SK-N-SH (cell line): Measurements from ENCODE around the gene TMEM131L. TPM values are rescaled to one million over a fixed set of nuclear protein-coding genes. Genes with fewer than 3 reads are reported as not detected.

Experiments
- CTCF ChIA-PET: fragments of 300-600, 350-600 bp; formaldehyde crosslinking; extraction: SDS; loops from one replicate; lab custom pipeline; 2021; lab: Yijun Ruan, JAX
- POLR2A ChIA-PET: fragments of 350-600 bp; sonication (Branson Sonifier 250); formaldehyde crosslinking; extraction: SDS; loops from one replicate; lab custom pipeline; 2020; ENCODE audit warnings: antibody characterized with exemption, inconsistent platforms; lab: Yijun Ruan, JAX
- DNase-seq: peaks from one replicate; pipeline ENCODE4 v3.0.0; 2012
- H2AFZ ChIP-seq: fragments of 200-600 bp; sonication (generic); 2 replicates; pipeline ENCODE4 v1.8.1; 2016; ENCODE audit warnings: antibody characterized with exemption, mild to moderate bottlenecking, low read depth
- H3F3A ChIP-seq: fragments of 200-600 bp; sonication (generic); replicated peaks from 2 replicates; pipeline ENCODE3; 2016; ENCODE audit warnings: antibody characterized with exemption, mild to moderate bottlenecking; ENCODE audit not compliant: insufficient read depth
- H3K27ac ChIP-seq, 2 experiments: fragments of 200-500 bp in 1 of 2; fragments of 200-600 bp in 1 of 2; sonication (Bioruptor generic) in 1 of 2; sonication (generic), shearing (Covaris generic) in 1 of 2; 2 replicates each; pipeline versions ENCODE4 v1.5.1 to v1.6.1; 2014 to 2016; ENCODE audit warnings: low read depth in 2 of 2, inconsistent platforms in 1 of 2, low read length in 1 of 2, mild to moderate bottlenecking in 1 of 2, mixed read lengths in 1 of 2
- H3K27me3 ChIP-seq: fragments of 200-600 bp; sonication (generic), shearing (Covaris generic); 2 replicates; pipeline ENCODE4 v1.6.1; 2016; ENCODE audit warnings: mixed run types; ENCODE audit not compliant: insufficient read depth
- H3K36me3 ChIP-seq, 2 experiments: fragments of 200-500 bp in 1 of 2; fragments of 200-600 bp in 1 of 2; sonication (Bioruptor generic) in 1 of 2; sonication (generic) in 1 of 2; replicated peaks in 1 of 2; 2 replicates each; pipeline versions ENCODE3 to v1.5.1; 2014 to 2016; ENCODE audit warnings: low read length in 1 of 2, mild to moderate bottlenecking in 1 of 2; ENCODE audit not compliant: insufficient read depth in 2 of 2, control insufficient read depth in 1 of 2
- H3K4me1 ChIP-seq, 2 experiments: fragments of 200-500 bp in 1 of 2; fragments of 200-600 bp in 1 of 2; sonication (Bioruptor generic) in 1 of 2; sonication (generic), shearing (Covaris generic) in 1 of 2; 2 replicates each; pipeline versions ENCODE4 v1.5.1 to v1.6.1; 2014 to 2016; ENCODE audit warnings: low read depth in 1 of 2, low read length in 1 of 2, mixed run types in 1 of 2; ENCODE audit not compliant: insufficient read depth in 2 of 2, control insufficient read depth in 1 of 2
- H3K4me2 ChIP-seq: fragments of 200-600 bp; sonication (generic), shearing (Covaris generic); 2 replicates; pipeline ENCODE4 v1.6.1; 2017; ENCODE audit warnings: mixed run types
- H3K4me3 ChIP-seq, 2 experiments: fragments of 200-500 bp in 1 of 2; fragments of 200-600 bp in 1 of 2; sonication (Bioruptor generic) in 1 of 2; sonication (generic), shearing (Covaris generic) in 1 of 2; 2 replicates each; pipeline versions ENCODE4 v1.5.1 to v1.8.1; 2014 to 2016; ENCODE audit warnings: low read depth in 2 of 2, inconsistent platforms in 1 of 2, low read length in 1 of 2, mild to moderate bottlenecking in 1 of 2, mixed read lengths in 1 of 2, moderate library complexity in 1 of 2
- H3K79me2 ChIP-seq: fragments of 200-600 bp; sonication (generic); 2 replicates; pipeline ENCODE4 v1.8.1; 2017; ENCODE audit warnings: mild to moderate bottlenecking; ENCODE audit not compliant: insufficient read depth
- H3K9ac ChIP-seq: fragments of 200-600 bp; sonication (generic); 2 replicates; pipeline ENCODE4 v1.6.1; 2017; ENCODE audit warnings: mixed run types
- H3K9me2 ChIP-seq: fragments of 200-600 bp; sonication (generic); 2 replicates; pipeline ENCODE4 v1.6.1; 2017; ENCODE audit warnings: mixed run types
- H3K9me3 ChIP-seq: fragments of 200-600 bp; sonication (generic); 2 replicates; pipeline ENCODE4 v1.6.1; 2017; ENCODE audit warnings: mixed run types, mild to moderate bottlenecking, moderate library complexity
- H4K20me1 ChIP-seq: fragments of 200-600 bp; sonication (generic); 2 replicates; pipeline ENCODE4 v1.6.1; 2017; ENCODE audit warnings: mild to moderate bottlenecking, mixed run types; ENCODE audit not compliant: insufficient read depth
- ELF1 ChIP-seq: IDR thresholded peaks from 2 replicates; pipeline ENCODE4 v1.4.0; 2012
- EZH2phosphoT487 ChIP-seq: fragments of 200-600 bp; sonication (generic); IDR thresholded peaks from 2 replicates; pipeline ENCODE4 v1.6.1; 2017; ENCODE audit warnings: low read depth, mixed run types, mild to moderate bottlenecking, antibody characterized with exemption, moderate library complexity, borderline replicate concordance
- FOSL2 ChIP-seq: IDR thresholded peaks from 2 replicates; pipeline ENCODE4 v1.4.0; 2012; ENCODE audit warnings: low read depth, mild to moderate bottlenecking, moderate library complexity, borderline replicate concordance
- FOXJ3 ChIP-seq: sonication (generic); formaldehyde crosslinking; IDR thresholded peaks from 2 replicates; pipeline ENCODE4 v1.5.1; 2020; ENCODE audit warnings: mild to moderate bottlenecking, missing genetic modification reagents
- GABPA ChIP-seq: IDR thresholded peaks from 2 replicates; pipeline ENCODE4 v1.4.0; 2012; ENCODE audit warnings: low read depth, mild to moderate bottlenecking
- MAX ChIP-seq: IDR thresholded peaks from 2 replicates; pipeline ENCODE4 v1.4.0; 2012; ENCODE audit warnings: low read depth
- MEF2A ChIP-seq: IDR thresholded peaks from 2 replicates; pipeline ENCODE4 v1.4.0; 2012; ENCODE audit warnings: low read depth, borderline replicate concordance
- NFIC ChIP-seq: IDR thresholded peaks from 2 replicates; pipeline ENCODE4 v1.4.0; 2012; ENCODE audit warnings: borderline replicate concordance
- POLR2AphosphoS5 ChIP-seq: IDR thresholded peaks from 2 replicates; pipeline ENCODE4 v1.6.1; 2012; ENCODE audit warnings: low read depth, low read length
- RAD21 ChIP-seq: IDR thresholded peaks from 2 replicates; pipeline ENCODE4 v1.6.1; 2012; ENCODE audit warnings: mild to moderate bottlenecking, low read length
- RCOR1 ChIP-seq: fragments of 150-350 bp; IDR thresholded peaks from 2 replicates; pipeline ENCODE4 v1.6.1; 2017; ENCODE audit warnings: antibody characterized with exemption, low read length
- SIN3A ChIP-seq: IDR thresholded peaks from 2 replicates; pipeline ENCODE4 v1.6.1; 2012; ENCODE audit warnings: low read depth, mild to moderate bottlenecking, low read length, moderate library complexity, borderline replicate concordance
- SMC3 ChIP-seq: IDR thresholded peaks from 2 replicates; pipeline ENCODE4 v1.6.1; 2012; ENCODE audit warnings: low read depth, low read length, improper control_type of control experiment
- TCF12 ChIP-seq: IDR thresholded peaks from 2 replicates; pipeline ENCODE4 v1.4.0; 2012
- TEAD4 ChIP-seq: IDR thresholded peaks from 2 replicates; pipeline ENCODE4 v1.4.0; 2012; ENCODE audit warnings: mild to moderate bottlenecking, borderline replicate concordance; ENCODE audit not compliant: insufficient read depth
- USF2 ChIP-seq: fragments of 150-350 bp; IDR thresholded peaks from 2 replicates; pipeline ENCODE4 v1.6.1; 2017; ENCODE audit warnings: antibody characterized with exemption, low read length, low read depth, borderline replicate concordance
- WGBS: methylation state at CpG from one replicate; pipeline ENCODE4 v1.1.6; 2017; ENCODE audit warnings: low lambda C conversion rate; 5-methylcytosine and 5-hydroxymethylcytosine counted together
- polyA plus RNA-seq, 3 experiments: library from polyadenylated mRNA; depleted of rRNA; stranded (reverse); fragments of >200 nt; gene quantifications; 2 replicates each; pipeline ENCODE4 v1.2.3, GENCODE V29; 2012

Gene TMEM131L
- polyA plus RNA-seq, 1 of the 3 experiments (the other 2 are of a cell fraction) = 6.2 TPM

GRCh38 chr4:153489856-153490558 lies 23.8 kb downstream of the TMEM131L start:
- ChIA-PET CTCF (no interaction called here), POLR2A (interaction anchor here (0.7 kb wide), 1 partner anchor 24 kb away, joined by 3 read pairs; the partner anchor contains the start of gene TMEM131L)
- 74% methylated on average over 7 of the region's 7 CpGs for WGBS
- Histone ChIP-seq H3K4me2 (no peak overlapping the region), H3K9ac (no peak overlapping the region; the same call in 1 of the 2 replicates), H3K4me1 (peaks cover 0 to 42% of the 10 kb centered on the region in 2 experiments; a peak in 3 of 4 replicates), H3K27ac (no peak overlapping the region), H3K4me3 (no peak overlapping the region), H4K20me1 (no peaks in the 10 kb centered on the region), H3K79me2 (peaks cover 15% of the 10 kb centered on the region; the same call in 1 of the 2 replicates), H3K9me3 (no peaks in the 10 kb centered on the region), H3K36me3 (no peaks in the 10 kb centered on the region), H2AFZ (no peak overlapping the region), H3K27me3 (no peaks in the 10 kb centered on the region), H3F3A (peaks cover 6% of the 10 kb centered on the region), H3K9me2 (no peaks in the 10 kb centered on the region)
- no peak for DNase-seq
- TF ChIP-seq MAX (no peak), SIN3A (no peak)

GRCh38 chr4:153490985-153491483 lies 24.9 kb downstream of the TMEM131L start:
- no peaks in the 10 kb centered on the region for H3K9me2 ChIP-seq
- H3K4me3 ChIP-seq = no peak overlapping the region
- H3K4me2 ChIP-seq = no peak overlapping the region
- no peaks in the 10 kb centered on the region for H3K27me3 ChIP-seq
- POLR2A ChIA-PET = no interaction called here
- no peaks in the 10 kb centered on the region for H3K36me3 ChIP-seq
- H4K20me1 ChIP-seq = no peaks in the 10 kb centered on the region
- no peak overlapping the region for H3K27ac ChIP-seq
- peaks cover 20% of the 10 kb centered on the region; the same call in 1 of the 2 replicates for H3K79me2 ChIP-seq
- CTCF ChIA-PET = interaction anchor here (0.6 kb wide), 1 partner anchor 13 kb away, joined by 3 read pairs; no protein-coding TSS in a partner anchor
- H3K4me1 ChIP-seq = peaks cover 0 to 34% of the 10 kb centered on the region in 2 experiments; a peak in 3 of 4 replicates
- WGBS = 97% methylated on average over 8 of the region's 8 CpGs
- no peaks in the 10 kb centered on the region for H3K9me3 ChIP-seq
- DNase-seq = no peak
- no peak overlapping the region for H2AFZ ChIP-seq
- TF ChIP-seq SIN3A (no peak), RAD21 (no peak), NFIC (no peak), FOXJ3 (CRISPR knock-in tag) (no peak), FOSL2 (no peak)
- TF ChIP-seq, all 33 proteins: peak for 0
- peaks cover 1% of the 10 kb centered on the region for H3F3A ChIP-seq
- no peak overlapping the region for H3K9ac ChIP-seq

GRCh38 chr4:153494562-153494961 lies 28.4 kb downstream of the TMEM131L start:
- CTCF ChIA-PET = interaction anchor here (0.9 to 1.7 kb wide), 2 partner anchors 65 to 348 kb away, joined by 3 read pairs; no protein-coding TSS in a partner anchor
- no peak overlapping the region for H3K4me2 ChIP-seq
- H3K9me2 ChIP-seq = no peaks in the 10 kb centered on the region
- no peaks in the 10 kb centered on the region for H3K9me3 ChIP-seq
- no peak overlapping the region for H3K4me3 ChIP-seq
- H3K36me3 ChIP-seq = no peaks in the 10 kb centered on the region
- H3K9ac ChIP-seq = no peak overlapping the region
- 95% methylated on average over 10 of the region's 10 CpGs for WGBS
- H4K20me1 ChIP-seq = no peaks in the 10 kb centered on the region
- H2AFZ ChIP-seq = no peak overlapping the region
- H3K27ac ChIP-seq = no peak overlapping the region
- peaks cover 22% of the 10 kb centered on the region; the same call in 1 of the 2 replicates for H3K79me2 ChIP-seq
- POLR2A ChIA-PET = no interaction called here
- H3F3A ChIP-seq = peaks cover 6% of the 10 kb centered on the region
- TF ChIP-seq TEAD4 (no peak), GABPA (no peak), EZH2phosphoT487 (no peak), TCF12 (no peak), USF2 (no peak), NFIC (no peak), SMC3 (no peak), FOXJ3 (CRISPR knock-in tag) (no peak), RCOR1 (no peak), POLR2AphosphoS5 (no peak), FOSL2 (no peak), MEF2A (no peak), RAD21 (no peak), ELF1 (no peak)
- TF ChIP-seq, all 33 proteins: peak for 0
- no peaks in the 10 kb centered on the region for H3K27me3 ChIP-seq
- peaks cover 0 to 22% of the 10 kb centered on the region in 2 experiments; a peak in 2 of 4 replicates for H3K4me1 ChIP-seq
- DNase-seq = no peak
